SU-DHL-6 (cell line): ENCODE results near the gene NOP53.
"Not testable (repeated sequence)": the region's sequence is repeated elsewhere in the genome, so short reads cannot be mapped to it uniquely, and the experiment has no call there.

Experiments used
- H2AFZ ChIP-seq: fragments of 200-600 bp; sonication (generic); 2 replicates; pipeline ENCODE4 v1.6.1; 2014; ENCODE audit warnings: low read depth, mild to moderate bottlenecking, moderate library complexity, mixed read lengths, antibody characterized with exemption, low read length; ENCODE audit not compliant: severe bottlenecking
- H3F3A ChIP-seq: fragments of 200-600 bp; shearing (Covaris generic); 2 replicates; pipeline ENCODE4 v1.6.0; 2016; ENCODE audit warnings: antibody characterized with exemption, mild to moderate bottlenecking; ENCODE audit not compliant: insufficient read depth
- H3K27ac ChIP-seq: fragments of 200-600 bp; sonication (generic); 2 replicates; pipeline ENCODE4 v1.5.1; 2016; ENCODE audit warnings: low read depth, mild to moderate bottlenecking, low read length, moderate library complexity, mixed read lengths
- H3K27me3 ChIP-seq: fragments of 200-600 bp; sonication (generic), shearing (Covaris generic); 2 replicates; pipeline ENCODE4 v1.6.0; 2014; ENCODE audit warnings: mild to moderate bottlenecking, low read length
- H3K36me3 ChIP-seq: fragments of 200-600 bp; sonication (generic); 2 replicates; pipeline ENCODE4 v1.6.1; 2014; ENCODE audit warnings: mild to moderate bottlenecking, low read length, mixed read lengths
- H3K4me2 ChIP-seq: fragments of 300-600, 200-600 bp; shearing (Covaris generic), sonication (generic); 2 replicates; pipeline ENCODE4 v1.6.0; 2014; ENCODE audit warnings: low read length, low read depth, mild to moderate bottlenecking; ENCODE audit not compliant: poor library complexity, severe bottlenecking
- H3K4me3 ChIP-seq: fragments of 200-600 bp; sonication (generic); 2 replicates; pipeline ENCODE4 v1.5.1; 2014; ENCODE audit warnings: antibody characterized with exemption, low read length, mild to moderate bottlenecking, mixed read lengths; ENCODE audit not compliant: insufficient read depth, poor library complexity, severe bottlenecking
- H3K79me2 ChIP-seq: fragments of 200-600 bp; sonication (generic); 2 replicates; pipeline ENCODE4 v1.6.1; 2014; ENCODE audit warnings: mild to moderate bottlenecking, low read length, moderate library complexity; ENCODE audit not compliant: insufficient read depth
- H3K9ac ChIP-seq: fragments of 200-600 bp; sonication (generic); 2 replicates; pipeline ENCODE4 v1.7.0; 2014; ENCODE audit warnings: mild to moderate bottlenecking, low read length
- H3K9me2 ChIP-seq: fragments of 200-600 bp; sonication (generic); replicated peaks from 2 replicates; pipeline ENCODE4 v1.6.1; 2014; ENCODE audit warnings: low read length; ENCODE audit not compliant: insufficient read depth
- H3K9me3 ChIP-seq: fragments of 200-600 bp; sonication (generic); 2 replicates; pipeline ENCODE4 v1.6.1; 2014; ENCODE audit warnings: low read length, mixed read lengths; ENCODE audit not compliant: insufficient read depth
- H4K20me1 ChIP-seq: fragments of 200-600 bp; sonication (generic); 2 replicates; pipeline ENCODE4 v1.6.1; 2014; ENCODE audit warnings: low read depth, mild to moderate bottlenecking, antibody characterized with exemption, low read length, moderate library complexity, mixed read lengths
- CTCF ChIP-seq: fragments of 200-600 bp; sonication (generic); IDR thresholded peaks from one replicate; pipeline ENCODE4 v1.5.1; 2017; ENCODE audit warnings: antibody characterized with exemption, mild to moderate bottlenecking, low read length, moderate library complexity; ENCODE audit not compliant: insufficient read depth, poor library complexity, severe bottlenecking
- EZH2phosphoT487 ChIP-seq: fragments of 200-600 bp; sonication (generic), shearing (Covaris generic); conservative IDR thresholded peaks from 2 replicates; pipeline ENCODE4 v1.6.1; 2018; ENCODE audit warnings: mild to moderate bottlenecking, antibody characterized with exemption, low read length, moderate library complexity, mixed read lengths

Gene NOP53

GRCh38 chr19:47711652-47712242 is 33.6 kb upstream of the NOP53 start:
- H2AFZ ChIP-seq: no peak overlapping the region
- TF ChIP-seq EZH2phosphoT487 (no peak), CTCF (no peak)
- H3K4me2 ChIP-seq: no peak overlapping the region

DNA sequence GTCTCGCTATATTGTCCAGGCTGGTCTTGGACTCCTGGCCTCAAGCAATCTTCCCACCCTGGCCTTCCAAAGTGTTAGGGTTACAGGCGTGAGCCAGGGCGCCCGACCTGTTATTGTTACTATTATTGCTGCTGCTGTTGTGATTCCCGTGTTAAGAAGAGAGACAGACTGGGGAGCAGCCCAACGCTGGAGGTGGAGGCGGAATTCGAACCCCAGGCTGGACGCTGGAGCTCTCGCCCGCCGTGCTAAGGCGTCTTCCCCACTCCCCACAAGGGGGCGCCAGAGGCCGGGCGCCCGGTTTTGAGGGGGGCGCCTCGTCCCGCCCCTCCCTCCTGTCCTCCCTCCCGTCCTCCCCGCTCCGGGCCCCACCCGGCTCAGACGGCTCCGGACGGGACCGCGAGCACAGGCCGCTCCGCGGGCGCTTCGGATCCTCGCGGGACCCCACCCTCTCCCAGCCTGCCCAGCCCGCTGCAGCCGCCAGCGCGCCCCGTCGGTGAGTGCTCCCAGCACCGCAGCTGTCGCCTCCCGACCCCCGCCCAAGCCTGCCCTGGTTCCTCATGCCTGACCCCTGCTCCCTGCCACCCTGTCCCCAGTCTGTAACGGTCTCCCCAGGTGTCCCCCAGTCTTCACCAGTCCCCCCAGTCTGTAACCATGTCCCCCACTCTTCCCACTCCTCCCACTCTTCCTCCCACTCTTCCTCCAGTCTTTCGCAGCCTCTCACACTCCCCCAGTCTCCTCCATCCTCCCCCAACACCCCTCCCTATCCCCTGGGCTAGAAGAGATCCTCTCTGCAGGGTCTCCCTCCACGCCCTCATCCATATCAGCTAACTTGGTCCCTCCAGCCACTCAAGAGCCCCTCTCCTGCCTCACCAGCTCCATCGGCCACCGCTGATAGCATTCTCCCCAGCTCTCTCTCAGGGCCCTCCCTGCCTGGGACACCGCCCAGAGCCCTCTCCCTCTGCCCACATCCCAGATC is 32.0 kb upstream of the NOP53 start, which contains the start of gene EHD2:
TSS of gene EHD2 (plus strand) at position 377 of the 976 bp plus-strand sequence. CDS start 3,191 bp downstream, outside the sequence.
- Histone ChIP-seq H2AFZ (no peak within 1 kb of the TSS), H3K9ac (no peak within 1 kb of the TSS), H3F3A (no peaks in the 10 kb centered on the region), H3K9me3 (no peaks in the 10 kb centered on the region), H3K4me3 (no peak within 1 kb of the TSS), H3K79me2 (no peaks in the 10 kb centered on the region), H4K20me1 (no peaks in the 10 kb centered on the region), H3K27me3 (no peaks in the 10 kb centered on the region), H3K36me3 (no peaks in the 10 kb centered on the region), H3K27ac (no peak within 1 kb of the TSS), H3K4me2 (no peak within 1 kb of the TSS), H3K9me2 (no peaks in the 10 kb centered on the region)
- TF ChIP-seq EZH2phosphoT487 (no peak), CTCF (peak; percentile 53)

More at GRCh38 chr19:47711652-47712242, 33.6 kb upstream of the NOP53 start:
- H3K27me3 ChIP-seq: no peaks in the 10 kb centered on the region
- H3K36me3 ChIP-seq: no peaks in the 10 kb centered on the region
- H3K4me3 ChIP-seq: no peak overlapping the region
- H4K20me1 ChIP-seq: no peaks in the 10 kb centered on the region
- no peaks in the 10 kb centered on the region for H3K9me2 ChIP-seq
- no peak overlapping the region for H3K9ac ChIP-seq
- no peaks in the 10 kb centered on the region for H3K79me2 ChIP-seq
- H3K9me3 ChIP-seq: no peaks in the 10 kb centered on the region
- no peaks in the 10 kb centered on the region for H3F3A ChIP-seq
- H3K27ac ChIP-seq: no peak overlapping the region

DNA sequence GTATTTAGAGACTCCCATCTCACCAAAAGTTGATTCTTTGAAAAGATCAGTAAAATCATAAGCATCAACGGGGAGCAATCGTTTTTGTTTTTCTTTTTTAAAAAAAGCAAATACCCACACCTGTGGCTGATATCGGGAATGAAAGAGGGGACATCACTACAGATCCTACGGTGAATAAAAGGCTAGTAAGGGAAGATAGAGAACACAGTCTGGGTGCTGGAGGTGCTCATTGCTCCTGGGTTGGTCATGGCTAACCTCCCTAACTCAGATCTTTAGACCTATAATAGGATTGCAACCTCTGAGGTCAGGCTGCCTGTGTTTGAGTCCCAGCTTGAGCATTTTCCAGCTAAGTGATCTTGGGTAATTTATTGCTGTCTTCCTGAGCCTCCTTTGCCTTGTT is 31.0 kb upstream of the NOP53 start:
- H2AFZ ChIP-seq: no peak overlapping the region
- no peaks in the 10 kb centered on the region for H3K9me2 ChIP-seq
- no peaks in the 10 kb centered on the region for H4K20me1 ChIP-seq
- H3F3A ChIP-seq: no peaks in the 10 kb centered on the region
- no peak overlapping the region for H3K4me3 ChIP-seq
- H3K36me3 ChIP-seq: no peaks in the 10 kb centered on the region
- H3K27ac ChIP-seq: no peak overlapping the region
- no peak overlapping the region for H3K4me2 ChIP-seq
- TF ChIP-seq CTCF: no peak
- no peak for TF ChIP-seq EZH2phosphoT487
- H3K27me3 ChIP-seq: no peaks in the 10 kb centered on the region
- H3K79me2 ChIP-seq: no peaks in the 10 kb centered on the region
- H3K9me3 ChIP-seq: no peaks in the 10 kb centered on the region
- no peak overlapping the region for H3K9ac ChIP-seq

DNA sequence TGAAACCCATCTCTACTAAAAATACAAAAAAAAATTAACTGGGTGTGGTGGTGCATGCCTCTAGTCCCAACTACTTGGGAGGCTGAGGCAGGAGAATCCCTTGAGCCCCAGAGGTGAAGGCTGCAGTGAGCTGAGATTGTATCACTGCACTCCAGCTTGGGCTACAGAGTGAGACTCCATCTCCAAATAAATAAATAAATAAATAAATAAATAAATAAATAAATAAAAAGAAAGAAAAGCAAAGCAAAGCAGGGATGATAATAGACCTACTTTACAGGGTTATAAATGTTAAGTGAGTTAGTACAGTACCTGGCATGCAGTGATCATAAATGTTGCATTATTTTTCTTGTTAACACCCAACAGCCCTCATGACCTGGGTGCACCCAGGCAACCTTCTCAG is 30.5 kb upstream of the NOP53 start:
- H3K4me2 ChIP-seq, H2AFZ ChIP-seq: not testable (repeated sequence)

More for the DNA sequence above, 30.5 kb upstream of the NOP53 start:
- H3K27me3 ChIP-seq, H4K20me1 ChIP-seq, H3K79me2 ChIP-seq, H3K4me3 ChIP-seq, H3K9me3 ChIP-seq, H3K27ac ChIP-seq, H3K9me2 ChIP-seq, H3F3A ChIP-seq, H3K36me3 ChIP-seq, H3K9ac ChIP-seq: not testable (repeated sequence)
